Measurements from ENCODE around the gene RER1.

Gene RER1

DNA sequence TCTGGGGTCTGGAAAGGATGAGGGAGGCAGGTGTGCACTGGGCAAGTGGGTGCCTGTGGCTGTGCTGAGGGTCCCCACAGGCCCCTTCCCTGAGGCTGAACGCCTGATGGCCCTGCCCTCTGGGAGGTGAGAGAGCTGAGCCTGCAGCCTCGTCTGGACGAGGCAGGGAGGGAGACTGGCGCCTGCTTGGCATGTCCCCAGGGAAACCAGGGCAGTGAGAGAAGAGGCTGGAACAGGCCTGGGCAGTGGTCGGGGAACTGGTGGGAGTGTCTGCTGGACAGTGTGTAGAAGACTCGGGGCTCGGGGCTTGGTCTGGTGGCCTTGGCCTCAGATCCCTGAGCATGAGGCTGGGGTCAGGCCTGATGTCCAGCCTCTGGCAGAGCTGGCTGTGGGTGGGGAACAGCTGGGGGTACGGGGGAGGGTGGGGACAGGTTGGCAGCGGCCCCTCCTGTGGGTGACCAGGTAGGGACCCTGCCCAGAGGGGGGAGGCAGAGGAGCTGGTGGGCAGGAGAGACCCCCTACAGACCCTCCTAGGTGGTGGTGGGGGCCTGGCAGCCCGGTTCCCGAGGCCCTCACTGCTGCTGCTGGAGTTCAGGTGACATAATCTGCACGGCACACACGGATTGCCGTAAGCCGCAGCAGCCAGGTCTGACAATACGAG, 53.7 kb downstream of the RER1 start:
- Histone ChIP-seq H4K20me1 (ENCODE audit: insufficient read depth) (no peaks in the 10 kb centered on the region), H3K4me3 (IDR thresholded peaks at IDR 0.05; ENCODE audit: insufficient read depth, low read depth, low read length) (no peak overlapping the region), H3K79me2 (ENCODE audit: insufficient read depth, low read depth) (no peaks in the 10 kb centered on the region), H3K4me2 (no peak overlapping the region), H3K36me3 (ENCODE audit: insufficient read depth) (no peaks in the 10 kb centered on the region), H3K27ac (no peak overlapping the region), H3K4me1 (ENCODE audit: low read depth, poor library complexity, severe bottlenecking) (no peaks in the 10 kb centered on the region), H2AFZ (ENCODE audit: low read depth) (no peak overlapping the region), H3K27me3 (ENCODE audit: insufficient read depth, low read depth) (peaks cover 87% of the 10 kb centered on the region), H3K9ac (no peak overlapping the region)
- TF ChIP-seq, protein P1, sequence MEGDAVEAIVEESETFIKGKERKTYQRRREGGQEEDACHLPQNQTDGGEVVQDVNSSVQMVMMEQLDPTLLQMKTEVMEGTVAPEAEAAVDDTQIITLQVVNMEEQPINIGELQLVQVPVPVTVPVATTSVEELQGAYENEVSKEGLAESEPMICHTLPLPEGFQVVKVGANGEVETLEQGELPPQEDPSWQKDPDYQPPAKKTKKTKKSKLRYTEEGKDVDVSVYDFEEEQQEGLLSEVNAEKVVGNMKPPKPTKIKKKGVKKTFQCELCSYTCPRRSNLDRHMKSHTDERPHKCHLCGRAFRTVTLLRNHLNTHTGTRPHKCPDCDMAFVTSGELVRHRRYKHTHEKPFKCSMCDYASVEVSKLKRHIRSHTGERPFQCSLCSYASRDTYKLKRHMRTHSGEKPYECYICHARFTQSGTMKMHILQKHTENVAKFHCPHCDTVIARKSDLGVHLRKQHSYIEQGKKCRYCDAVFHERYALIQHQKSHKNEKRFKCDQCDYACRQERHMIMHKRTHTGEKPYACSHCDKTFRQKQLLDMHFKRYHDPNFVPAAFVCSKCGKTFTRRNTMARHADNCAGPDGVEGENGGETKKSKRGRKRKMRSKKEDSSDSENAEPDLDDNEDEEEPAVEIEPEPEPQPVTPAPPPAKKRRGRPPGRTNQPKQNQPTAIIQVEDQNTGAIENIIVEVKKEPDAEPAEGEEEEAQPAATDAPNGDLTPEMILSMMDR (conservative IDR thresholded peaks at IDR 0.05; ENCODE audit: low read depth, low read length) = no peak

DNA sequence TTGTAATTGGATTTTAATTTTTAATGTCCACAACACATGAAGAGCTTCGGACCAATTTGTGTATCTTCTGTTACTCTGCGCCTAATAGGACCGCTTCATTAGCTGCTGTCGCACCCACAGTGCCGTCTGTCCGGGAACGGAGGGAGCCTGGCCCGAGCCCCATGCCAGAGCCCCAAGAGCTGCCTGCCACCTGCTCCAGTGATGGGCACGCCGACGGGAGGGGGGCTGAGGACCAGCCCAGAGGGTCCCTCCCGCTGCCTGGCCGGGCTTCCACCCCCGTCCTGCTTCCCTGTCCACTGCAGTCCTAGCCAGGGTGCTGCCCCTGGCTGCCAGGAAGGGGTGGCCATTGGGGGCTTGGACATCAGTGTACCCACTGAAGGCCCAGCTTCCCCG, 54.2 kb downstream of the RER1 start:
- Histone ChIP-seq H3K36me3 (ENCODE audit: insufficient read depth) (no peaks in the 10 kb centered on the region), H3K4me2 (no peak overlapping the region), H4K20me1 (ENCODE audit: insufficient read depth) (no peaks in the 10 kb centered on the region), H3K4me3 (IDR thresholded peaks at IDR 0.05; ENCODE audit: insufficient read depth, low read depth, low read length) (no peak overlapping the region), H3K79me2 (ENCODE audit: insufficient read depth, low read depth) (no peaks in the 10 kb centered on the region), H3K9ac (no peak overlapping the region), H3K4me1 (ENCODE audit: low read depth, poor library complexity, severe bottlenecking) (no peaks in the 10 kb centered on the region), H3K27ac (no peak overlapping the region), H3K27me3 (ENCODE audit: insufficient read depth, low read depth) (peaks cover 86% of the 10 kb centered on the region), H2AFZ (ENCODE audit: low read depth) (no peak overlapping the region)
- TF ChIP-seq, protein P1 (conservative IDR thresholded peaks at IDR 0.05; ENCODE audit: low read depth, low read length) = no peak

DNA sequence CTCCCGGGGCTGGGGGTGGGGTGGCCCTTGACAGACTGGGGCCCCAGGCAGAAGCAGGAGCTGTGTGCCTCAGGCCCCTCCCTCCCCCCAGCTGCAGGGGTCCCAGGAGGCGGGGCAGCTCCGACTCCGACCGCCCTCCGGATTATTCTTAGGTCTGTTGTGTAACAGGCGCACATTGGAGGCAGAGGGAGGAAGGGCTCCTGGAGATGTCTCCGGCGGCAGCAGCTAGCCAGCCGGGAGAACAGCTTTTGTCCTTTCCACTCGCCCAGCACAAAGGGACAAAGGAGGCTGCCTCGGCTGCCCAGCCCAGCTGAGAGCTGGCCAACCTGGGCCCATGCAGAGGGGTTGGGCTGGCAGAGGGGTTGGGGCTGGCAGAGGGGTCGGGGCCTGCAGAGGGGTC, 54.8 kb downstream of the RER1 start:
- Histone ChIP-seq H3K36me3 (ENCODE audit: insufficient read depth) (no peaks in the 10 kb centered on the region), H3K4me3 (IDR thresholded peaks at IDR 0.05; ENCODE audit: insufficient read depth, low read depth, low read length) (no peak overlapping the region), H3K27me3 (ENCODE audit: insufficient read depth, low read depth) (peaks cover 86% of the 10 kb centered on the region), H3K4me1 (ENCODE audit: low read depth, poor library complexity, severe bottlenecking) (no peaks in the 10 kb centered on the region), H3K79me2 (ENCODE audit: insufficient read depth, low read depth) (no peaks in the 10 kb centered on the region), H3K9ac (no peak overlapping the region), H4K20me1 (ENCODE audit: insufficient read depth) (no peaks in the 10 kb centered on the region), H3K4me2 (no peak overlapping the region), H2AFZ (ENCODE audit: low read depth) (no peak overlapping the region), H3K27ac (no peak overlapping the region)
- TF ChIP-seq, protein P1 (conservative IDR thresholded peaks at IDR 0.05; ENCODE audit: low read depth, low read length) = no peak

DNA sequence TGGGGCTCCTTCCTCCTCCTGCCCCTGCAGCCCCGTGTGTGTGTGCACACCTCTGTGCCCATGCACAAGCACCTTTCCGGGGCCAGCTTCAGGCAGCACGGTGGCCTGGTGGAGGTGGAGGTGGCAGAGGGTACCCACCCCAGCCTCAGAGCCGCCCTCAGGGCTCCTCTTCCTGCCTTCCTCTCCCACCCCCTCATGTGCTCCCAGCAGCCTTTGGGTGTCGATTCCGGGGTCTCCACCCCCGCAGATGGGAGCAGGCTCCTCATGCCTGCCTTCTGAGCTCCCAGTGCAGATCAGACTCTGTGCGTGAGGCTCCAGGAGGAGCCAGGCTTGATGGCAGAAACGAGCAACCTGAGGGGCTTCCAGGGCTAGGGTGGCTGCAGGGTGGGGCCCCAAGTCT, 55.2 kb downstream of the RER1 start:
- Histone ChIP-seq H3K4me2 (no peak overlapping the region), H3K4me3 (IDR thresholded peaks at IDR 0.05; ENCODE audit: insufficient read depth, low read depth, low read length) (no peak overlapping the region), H4K20me1 (ENCODE audit: insufficient read depth) (no peaks in the 10 kb centered on the region), H3K9ac (no peak overlapping the region), H3K27me3 (ENCODE audit: insufficient read depth, low read depth) (peaks cover 85% of the 10 kb centered on the region), H3K36me3 (ENCODE audit: insufficient read depth) (no peaks in the 10 kb centered on the region), H3K4me1 (ENCODE audit: low read depth, poor library complexity, severe bottlenecking) (no peaks in the 10 kb centered on the region), H2AFZ (ENCODE audit: low read depth) (no peak overlapping the region), H3K79me2 (ENCODE audit: insufficient read depth, low read depth) (no peaks in the 10 kb centered on the region), H3K27ac (no peak overlapping the region)
- TF ChIP-seq, protein P1 (conservative IDR thresholded peaks at IDR 0.05; ENCODE audit: low read depth, low read length) = no peak
